NCI-H1417 (cell line): ENCODE measurements around the gene SEMA3G.

Experiments used
- DNase-seq, 3 experiments: peaks; one replicate each; lab custom pipeline; 2025; lab: John Stamatoyannopoulos, UW

The SEMA3G gene

GRCh38 chr3:52479877-52480575 lies 35.1 kb upstream of the SEMA3G start:
- no peak for DNase-seq

DNA sequence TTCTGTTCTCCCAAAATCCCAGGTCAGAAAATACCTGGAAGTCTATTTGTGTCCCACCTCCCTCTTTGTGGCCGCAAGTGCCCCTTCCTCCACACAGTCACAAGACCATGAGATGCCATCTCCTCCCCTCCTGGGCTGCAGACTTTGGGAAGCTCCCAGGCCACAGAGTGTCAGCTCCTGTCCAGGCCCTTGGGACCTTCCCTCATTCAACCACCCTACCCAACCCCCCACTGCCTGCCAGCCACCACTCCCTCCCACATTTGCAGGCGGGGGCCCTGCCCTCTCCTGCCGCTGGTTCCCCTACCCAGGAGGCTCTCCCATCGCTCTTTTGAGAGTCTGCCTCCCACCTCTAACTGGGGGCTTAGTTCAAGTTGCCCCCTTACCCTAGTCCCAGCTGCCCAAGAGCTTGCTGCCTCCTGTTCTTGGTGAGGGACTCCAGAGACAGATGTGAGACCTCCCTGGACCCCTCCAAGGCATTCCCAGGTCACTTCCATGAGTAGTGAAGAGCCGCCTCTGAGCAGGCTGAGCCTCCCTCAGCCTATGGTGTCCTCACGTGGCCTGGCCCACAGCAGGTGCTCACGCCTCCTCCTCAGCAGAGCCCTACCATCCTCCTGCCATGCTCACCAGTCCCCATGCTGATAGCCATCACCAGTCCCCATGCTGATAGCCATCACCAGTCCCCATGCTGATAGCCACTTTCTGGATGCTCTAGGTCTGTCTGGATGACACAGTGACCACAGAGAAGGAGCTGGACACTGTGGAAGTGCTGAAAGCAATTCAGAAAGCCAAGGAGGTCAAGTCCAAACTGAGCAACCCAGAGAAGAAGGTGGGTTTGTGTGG lies 34.4 kb upstream of the SEMA3G start:
- no peak for DNase-seq

- no peak for DNase-seq
Observed at GRCh38 chr3:52477796-52478095, 32.8 kb upstream of the SEMA3G start.

DNA sequence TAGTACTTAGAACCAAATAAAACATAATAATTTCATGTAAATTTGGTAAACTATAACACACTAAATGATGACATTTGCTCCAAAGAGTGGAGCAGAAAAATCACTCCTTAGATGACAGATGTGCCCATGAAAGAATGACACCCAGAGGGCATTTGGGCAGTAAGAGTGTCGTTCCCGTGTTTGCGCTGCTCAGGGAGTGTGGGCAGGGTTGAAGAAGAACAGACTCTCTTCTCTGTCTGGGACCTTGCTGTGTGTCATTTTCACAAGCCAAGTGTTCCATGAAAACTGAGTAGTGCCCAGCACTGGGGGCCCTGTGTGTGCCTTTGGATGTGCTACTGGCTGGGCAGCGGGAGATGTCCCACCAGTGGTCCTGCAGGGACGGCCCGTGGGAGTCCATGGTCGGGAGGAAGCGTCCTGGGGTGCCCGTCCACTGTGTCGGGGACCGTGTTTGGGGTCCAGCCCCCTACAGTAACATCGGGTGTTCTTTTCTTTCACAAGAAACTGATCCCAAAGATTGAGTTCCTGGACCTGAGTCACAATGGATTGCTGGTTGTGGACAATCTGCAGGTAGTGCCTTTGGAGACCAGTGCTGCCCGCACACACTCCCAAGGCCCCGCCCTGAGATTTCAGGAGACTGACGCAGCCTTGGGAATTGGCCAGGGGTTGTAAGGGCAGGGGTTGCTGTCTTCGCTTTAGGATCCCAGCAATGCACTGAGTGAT lies 32.3 kb upstream of the SEMA3G start:
- DNase-seq, result no peak

DNA sequence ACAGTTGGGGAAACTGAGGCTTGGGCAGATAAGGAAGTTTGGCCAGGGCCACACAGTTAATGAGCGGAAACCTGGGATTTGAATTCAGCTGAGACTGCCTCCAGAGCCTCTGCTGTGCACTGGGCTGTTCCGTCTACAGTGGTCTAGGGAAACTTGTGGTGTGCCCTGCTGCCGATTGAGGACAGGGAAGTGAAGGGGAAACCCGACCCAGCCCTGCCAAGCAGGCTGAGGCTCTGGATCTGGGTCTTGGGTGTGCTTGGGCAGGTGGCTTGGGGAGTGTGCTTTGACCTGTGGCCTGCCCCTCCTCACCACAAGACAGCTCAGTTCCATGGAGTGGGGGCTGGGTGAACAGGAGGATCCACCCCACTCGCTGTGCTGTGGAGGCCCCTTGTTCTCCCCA lies 28.1 kb upstream of the SEMA3G start:
- no peak for DNase-seq

- no peak for DNase-seq
Observed at GRCh38 chr3:52472239-52473000, 27.5 kb upstream of the SEMA3G start.

DNA sequence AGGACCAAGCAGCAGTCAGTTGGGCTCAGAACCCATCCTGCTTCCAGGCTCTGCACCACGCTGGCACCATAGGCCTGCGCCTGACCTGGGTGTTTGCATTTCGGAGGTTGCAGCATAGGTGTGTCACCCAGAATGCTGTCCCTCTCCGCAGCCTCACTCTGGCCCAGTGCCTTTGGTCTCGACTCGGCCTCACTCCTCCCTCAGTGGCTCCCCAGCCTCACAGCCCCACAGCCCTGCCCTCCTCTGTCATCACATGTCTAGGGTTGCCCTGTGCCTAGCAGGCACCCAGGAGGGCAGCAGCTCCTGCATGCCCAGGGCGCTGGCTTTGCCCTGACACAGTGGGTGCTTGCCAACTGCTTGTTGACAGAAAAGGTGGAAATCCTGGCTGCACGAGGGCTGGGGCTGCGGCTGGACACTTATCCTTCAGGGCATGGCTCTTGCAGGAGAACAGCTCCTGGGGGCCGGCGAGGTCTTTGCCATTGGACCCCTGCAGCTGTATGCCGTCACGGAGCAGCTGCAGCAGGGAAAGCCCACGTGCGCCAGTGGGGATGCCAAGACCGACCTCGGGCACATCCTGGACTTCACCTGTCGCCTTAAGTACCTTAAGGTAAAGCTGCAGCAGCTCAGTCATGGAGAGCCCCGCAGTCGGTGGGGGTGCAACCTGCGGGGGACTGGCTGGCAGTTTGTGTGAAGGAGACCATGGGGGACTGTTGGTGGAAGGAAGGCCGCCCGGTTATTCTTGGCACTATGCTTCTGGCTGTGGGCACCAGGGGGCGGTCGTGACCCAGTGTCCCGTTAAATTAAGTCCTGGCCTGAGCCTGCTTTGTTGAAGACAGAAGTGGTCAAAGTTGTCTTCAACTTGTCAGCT lies 26.7 kb upstream of the SEMA3G start:
- DNase-seq, result no peak

DNA sequence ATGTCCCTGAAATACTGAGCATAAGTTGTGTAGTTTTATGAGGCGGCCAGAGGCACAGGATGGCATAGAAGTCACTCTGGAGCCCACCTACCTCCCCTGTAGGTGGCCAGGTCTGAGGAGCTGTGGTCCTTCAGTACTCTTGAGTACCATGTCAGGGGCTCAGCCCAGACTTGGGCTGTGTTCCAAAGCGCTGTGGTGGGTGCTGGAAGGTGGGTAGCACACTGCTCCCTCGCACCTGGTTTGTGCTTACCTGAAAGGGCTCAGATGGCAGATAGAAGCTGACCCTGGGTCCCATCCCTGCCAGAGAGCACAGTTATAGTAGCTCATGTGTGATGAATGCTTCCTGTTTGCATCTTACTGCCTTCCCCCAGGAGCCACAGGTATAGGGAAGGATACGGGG lies 26.0 kb upstream of the SEMA3G start:
- DNase-seq, result no peak

DNA sequence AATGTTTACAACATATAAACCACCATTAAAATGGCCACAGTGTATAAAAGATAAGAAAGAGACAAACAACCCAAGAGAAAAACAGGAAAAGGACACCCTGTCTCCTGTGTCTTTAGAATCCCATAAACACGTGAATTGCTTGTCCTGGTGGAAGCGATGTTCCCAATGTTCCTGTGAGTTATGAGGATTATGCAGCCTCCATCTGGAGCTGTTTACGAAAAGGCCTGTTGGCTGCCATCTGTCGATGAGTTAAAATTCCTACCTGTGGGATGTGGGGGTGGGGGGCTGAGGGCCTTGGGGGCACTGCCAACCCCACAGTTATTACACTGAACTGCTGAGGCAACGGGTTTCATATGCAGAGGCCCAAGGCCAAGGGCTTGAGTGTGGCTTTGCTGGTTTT lies 24.1 kb upstream of the SEMA3G start:
- DNase-seq, result no peak

GRCh38 chr3:52468336-52468735 lies 23.4 kb upstream of the SEMA3G start:
- no peak for DNase-seq

DNA sequence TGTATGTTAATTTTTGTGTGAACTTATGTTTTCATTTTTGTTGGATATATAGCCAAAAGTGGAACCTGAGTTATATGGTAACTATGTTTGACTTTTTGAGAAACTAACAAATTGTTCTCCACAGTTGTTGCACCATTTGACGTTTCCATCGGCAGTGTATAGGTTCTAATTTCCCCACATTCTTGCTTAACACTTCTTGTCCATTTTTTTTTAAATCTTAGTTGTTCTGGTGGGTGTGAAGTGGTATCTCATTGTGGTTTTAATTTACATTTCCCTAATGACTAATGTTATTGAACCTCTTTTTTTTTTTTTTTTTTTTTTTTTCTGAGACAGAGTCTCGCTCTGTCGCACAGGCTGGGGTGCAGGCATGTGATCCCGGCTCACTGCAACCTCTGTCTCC lies 18.5 kb upstream of the SEMA3G start:
- no peak for DNase-seq

GRCh38 chr3:52461874-52462273 lies 17.0 kb upstream of the SEMA3G start:
- no peak for DNase-seq

GRCh38 chr3:52458770-52459545 lies 14.1 kb upstream of the SEMA3G start:
- DNase-seq, result no peak

DNA sequence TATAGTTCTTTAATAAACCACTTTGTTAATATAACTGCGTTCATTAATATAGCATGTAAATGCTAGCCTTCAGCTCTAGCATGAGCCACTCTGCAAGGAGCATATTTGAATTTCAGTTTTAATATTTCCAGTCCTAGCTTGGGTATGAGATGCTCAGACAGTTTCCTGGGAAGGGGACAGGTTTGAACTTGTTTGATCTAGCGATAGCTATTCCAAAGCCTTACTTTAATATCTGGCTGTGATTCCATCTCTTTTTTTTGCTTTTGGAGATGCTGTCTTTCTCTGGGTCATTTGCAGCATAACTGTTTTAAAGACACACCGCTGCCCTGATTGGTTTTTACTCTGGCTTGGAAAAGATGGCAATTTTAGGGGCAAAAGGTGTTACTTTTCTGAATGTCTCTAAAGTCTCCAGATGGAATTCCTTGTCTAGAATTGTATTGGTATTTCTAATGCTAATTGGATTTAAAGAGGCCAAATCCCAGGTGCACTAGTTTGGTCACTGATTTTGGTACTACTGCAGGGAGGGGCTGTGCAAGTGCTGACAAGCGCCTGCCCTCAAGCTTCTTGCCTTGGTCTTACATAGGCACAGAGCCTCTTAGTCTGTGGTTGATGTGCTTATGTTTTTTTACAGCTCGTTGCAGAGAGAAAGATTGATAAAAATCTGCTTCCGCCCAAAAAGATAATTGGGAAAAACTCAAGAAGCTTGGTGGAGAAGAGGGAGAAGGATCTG lies 13.3 kb upstream of the SEMA3G start:
- DNase-seq, result no peak

DNA sequence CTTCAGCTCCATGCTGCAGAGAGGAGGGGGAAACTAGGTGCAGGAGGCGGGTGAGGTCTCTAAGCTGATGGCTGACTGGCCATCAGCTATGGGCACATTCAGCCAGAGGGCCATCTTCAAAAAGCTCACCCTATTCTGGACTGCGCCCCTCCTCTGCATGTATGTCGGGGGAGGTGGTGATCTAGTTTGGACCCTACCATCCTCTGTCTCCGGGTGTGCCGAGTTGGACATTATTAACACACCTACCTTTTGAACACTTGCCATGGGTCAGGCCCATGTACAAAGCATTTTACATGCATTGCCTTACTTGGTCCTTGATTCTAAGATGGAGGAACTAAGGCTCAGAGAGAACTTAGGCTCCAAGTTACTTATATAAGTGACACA lies 11.9 kb upstream of the SEMA3G start:
- no peak for DNase-seq

DNA sequence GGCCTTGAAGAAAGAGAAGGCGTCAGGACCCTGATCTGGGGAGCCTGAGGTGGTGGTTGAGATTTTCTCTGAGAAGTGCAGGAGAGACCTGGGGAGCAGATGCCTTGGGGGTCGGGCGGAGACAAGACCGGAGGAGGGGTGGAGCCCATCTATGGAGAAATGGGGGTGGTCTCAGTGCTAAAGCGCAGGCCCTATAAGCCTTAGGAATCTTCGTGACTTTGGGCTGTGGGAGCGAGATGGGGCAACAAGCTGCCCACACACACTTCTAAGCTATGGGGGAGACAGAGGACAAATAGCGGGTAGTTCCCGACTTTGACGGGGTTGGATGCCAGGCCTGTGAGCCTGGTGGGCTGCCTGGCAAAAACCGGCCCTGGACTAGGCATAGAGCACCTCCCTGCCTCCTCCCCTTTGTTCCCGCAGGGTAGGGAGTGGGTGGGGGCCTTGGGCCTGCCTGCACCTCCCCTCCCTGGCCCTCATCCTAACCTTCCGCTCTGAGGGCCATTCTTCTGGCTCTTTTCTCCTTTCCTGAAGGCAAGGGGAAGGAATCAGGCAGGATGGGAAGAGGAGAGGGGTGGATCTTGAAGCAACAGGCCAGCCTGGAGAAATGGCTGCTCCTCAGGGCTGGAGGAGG lies 11.4 kb upstream of the SEMA3G start:
- peak in 2 of 3 experiments; percentile 21 to 33 for DNase-seq

DNA sequence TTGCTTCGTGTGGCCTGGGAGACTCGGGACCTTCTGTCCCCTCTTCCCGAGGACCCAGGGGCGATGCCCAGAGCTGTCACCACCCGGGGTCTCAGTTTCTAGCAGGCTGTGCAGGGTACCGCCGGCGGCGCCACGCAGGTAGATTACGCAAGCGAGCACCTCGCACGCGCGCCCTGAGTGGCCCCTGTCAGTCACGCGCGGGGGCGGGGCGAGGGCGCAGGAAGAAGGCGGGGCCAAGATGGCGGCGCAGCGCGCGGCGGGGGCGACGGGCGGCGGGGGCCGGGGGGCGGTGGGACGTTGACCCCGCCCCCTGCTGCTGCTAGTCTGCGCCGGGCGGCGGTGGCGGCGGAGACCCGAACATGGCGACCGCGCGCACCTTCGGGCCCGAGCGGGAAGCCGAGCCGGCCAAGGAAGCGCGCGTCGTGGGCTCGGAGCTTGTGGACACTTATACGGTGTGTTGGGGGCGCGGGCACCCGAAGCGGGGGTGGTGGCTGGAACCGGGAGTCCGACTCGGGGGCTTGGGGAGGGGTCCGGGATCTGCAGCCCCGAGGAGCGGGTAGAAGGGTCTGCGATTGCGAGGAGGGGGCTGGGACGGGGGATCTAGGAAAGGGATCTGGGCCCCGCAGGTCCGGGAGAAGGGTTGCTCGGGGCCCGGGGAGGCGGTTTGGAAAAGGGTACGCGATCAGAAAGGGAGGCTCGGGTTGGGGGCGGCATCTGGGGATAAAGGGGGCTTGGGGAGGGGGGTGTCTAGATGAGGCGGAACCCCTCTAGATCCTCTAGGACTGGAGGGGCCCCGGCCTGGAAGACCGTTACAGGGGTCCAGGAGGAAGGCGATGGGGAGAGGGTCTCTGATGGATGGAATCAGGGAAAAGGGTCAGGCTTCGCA lies 10.6 kb upstream of the SEMA3G start, which contains the start of gene NISCH:
NISCH (plus strand) TSS at position 322 of the 886 bp plus-strand sequence; CDS start at position 360, 38 bp downstream.
- DNase-seq, result peak; percentile 71 to 84 (median 83)

DNA sequence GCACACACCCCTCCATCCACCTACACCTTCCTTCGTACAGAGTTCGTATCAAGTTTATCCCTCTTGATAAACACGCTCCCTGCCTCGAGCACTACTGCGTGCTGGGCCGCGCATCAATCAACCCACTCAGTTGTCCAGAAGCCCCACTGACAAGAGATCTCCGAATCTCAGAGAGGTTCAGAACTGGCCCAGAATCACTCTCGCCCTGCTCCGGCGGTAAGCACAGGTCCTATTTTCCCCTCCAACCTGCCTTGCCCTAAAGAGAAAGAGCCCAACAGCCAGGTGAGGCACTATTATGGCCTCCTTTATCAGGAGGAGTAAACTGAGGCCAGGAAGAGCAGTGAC lies 10.0 kb upstream of the SEMA3G start:
- DNase-seq, result no peak
